Mucosa of stomach (tissue), 1 donor: Measurements from ENCODE around the gene KSR2.

Experiments
- H3K27me3 ChIP-seq: one replicate; pipeline ENCODE4 v1.7.0; 2013; ENCODE audit warnings: mild to moderate bottlenecking, low read length; ENCODE audit not compliant: control insufficient read depth, insufficient read depth
- H3K36me3 ChIP-seq: one replicate; pipeline ENCODE4 v1.7.0; 2013; ENCODE audit warnings: low read length; ENCODE audit not compliant: control insufficient read depth, insufficient read depth
- H3K4me1 ChIP-seq: one replicate; pipeline ENCODE4 v1.7.0; 2013; ENCODE audit warnings: mild to moderate bottlenecking, low read length; ENCODE audit not compliant: control insufficient read depth, insufficient read depth
- H3K4me3 ChIP-seq: one replicate; pipeline ENCODE4 v1.7.0; 2013; ENCODE audit warnings: low read length
- H3K9ac ChIP-seq: one replicate; pipeline ENCODE4 v1.7.0; 2013; ENCODE audit warnings: mild to moderate bottlenecking, low read length, moderate library complexity
- H3K9me3 ChIP-seq: one replicate; pipeline ENCODE4 v1.7.0; 2013; ENCODE audit warnings: mild to moderate bottlenecking, low read length, moderate library complexity; ENCODE audit not compliant: control insufficient read depth
- donor health status: Pancreatic carcinoma.

The KSR2 gene

GRCh38 chr12:117718141-117718540 is 250.6 kb downstream of the KSR2 start:
- Histone ChIP-seq H3K9ac (no peak overlapping the region), H3K9me3 (no peaks in the 10 kb centered on the region), H3K4me1 (no peaks in the 10 kb centered on the region), H3K4me3 (no peak overlapping the region), H3K36me3 (no peaks in the 10 kb centered on the region), H3K27me3 (no peaks in the 10 kb centered on the region)

- Histone ChIP-seq H3K4me3 (no peak overlapping the region), H3K9ac (no peak overlapping the region), H3K36me3 (no peaks in the 10 kb centered on the region), H3K27me3 (no peaks in the 10 kb centered on the region), H3K9me3 (no peaks in the 10 kb centered on the region), H3K4me1 (no peaks in the 10 kb centered on the region)
These were observed 254.6 kb downstream of the KSR2 start for GRCh38 chr12:117714203-117714602.

DNA sequence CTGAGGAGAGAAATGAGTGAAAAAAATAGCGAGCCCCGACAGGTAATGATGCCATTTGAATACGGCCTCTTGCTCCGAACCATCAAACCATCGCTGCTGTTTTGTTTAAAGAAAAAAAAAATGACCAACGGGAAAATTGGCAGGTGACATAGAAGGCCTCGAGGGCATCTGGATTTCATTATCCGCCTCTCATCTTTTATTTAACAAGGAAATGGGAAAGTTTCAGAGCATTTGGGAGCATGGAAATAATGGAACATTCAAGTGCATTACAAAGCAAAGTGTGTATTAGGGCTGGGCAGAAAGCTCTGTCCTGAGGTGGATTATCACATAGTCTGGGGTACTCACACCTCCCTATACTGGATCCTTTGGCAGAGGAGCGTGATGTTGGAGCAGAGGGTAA is 258.7 kb downstream of the KSR2 start:
- Histone ChIP-seq H3K27me3 (no peaks in the 10 kb centered on the region), H3K4me3 (no peak overlapping the region), H3K36me3 (no peaks in the 10 kb centered on the region), H3K9me3 (no peaks in the 10 kb centered on the region), H3K9ac (no peak overlapping the region), H3K4me1 (no peaks in the 10 kb centered on the region)

GRCh38 chr12:117707861-117708260 is 260.9 kb downstream of the KSR2 start:
- no peak overlapping the region for H3K9ac ChIP-seq
- H3K36me3 ChIP-seq: no peaks in the 10 kb centered on the region
- H3K4me1 ChIP-seq: no peaks in the 10 kb centered on the region
- no peaks in the 10 kb centered on the region for H3K9me3 ChIP-seq
- H3K27me3 ChIP-seq: no peaks in the 10 kb centered on the region
- no peak overlapping the region for H3K4me3 ChIP-seq

DNA sequence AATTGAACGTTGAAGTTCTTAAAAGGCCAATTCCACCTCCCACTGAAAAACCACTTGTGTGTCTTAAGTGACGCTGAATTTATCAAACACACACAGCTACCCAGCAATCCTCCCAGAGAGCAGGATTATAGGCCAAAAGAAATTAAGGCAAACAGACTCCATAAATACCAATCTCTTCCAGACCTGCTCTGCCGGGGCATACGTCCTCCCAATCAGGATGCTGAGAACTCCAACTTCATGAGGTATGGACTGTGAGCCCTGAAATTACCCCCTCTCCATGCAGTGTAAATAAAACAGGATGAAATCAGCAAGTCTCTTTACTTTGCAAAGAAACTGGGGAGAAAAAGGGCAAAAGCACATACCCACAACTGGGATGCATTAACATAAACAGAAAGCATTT is 265.2 kb downstream of the KSR2 start:
- H3K9ac ChIP-seq: no peak overlapping the region
- no peaks in the 10 kb centered on the region for H3K4me1 ChIP-seq
- H3K9me3 ChIP-seq: no peaks in the 10 kb centered on the region
- H3K27me3 ChIP-seq: no peaks in the 10 kb centered on the region
- H3K4me3 ChIP-seq: no peak overlapping the region
- H3K36me3 ChIP-seq: no peaks in the 10 kb centered on the region

- Histone ChIP-seq H3K9ac (no peak overlapping the region), H3K9me3 (no peaks in the 10 kb centered on the region), H3K27me3 (no peaks in the 10 kb centered on the region), H3K4me3 (no peak overlapping the region), H3K4me1 (no peaks in the 10 kb centered on the region), H3K36me3 (no peaks in the 10 kb centered on the region)
These were observed 266.0 kb downstream of the KSR2 start for GRCh38 chr12:117702741-117703140.

GRCh38 chr12:117699575-117699974 is 269.2 kb downstream of the KSR2 start:
- Histone ChIP-seq H3K27me3 (no peaks in the 10 kb centered on the region), H3K4me3 (no peak overlapping the region), H3K36me3 (no peaks in the 10 kb centered on the region), H3K9ac (no peak overlapping the region), H3K9me3 (no peaks in the 10 kb centered on the region), H3K4me1 (no peaks in the 10 kb centered on the region)

- no peak overlapping the region for H3K9ac ChIP-seq
- no peak overlapping the region for H3K4me3 ChIP-seq
- H3K4me1 ChIP-seq: no peaks in the 10 kb centered on the region
- no peaks in the 10 kb centered on the region for H3K9me3 ChIP-seq
- H3K27me3 ChIP-seq: no peaks in the 10 kb centered on the region
- no peaks in the 10 kb centered on the region for H3K36me3 ChIP-seq
These were observed 269.7 kb downstream of the KSR2 start for GRCh38 chr12:117699118-117699517.

DNA sequence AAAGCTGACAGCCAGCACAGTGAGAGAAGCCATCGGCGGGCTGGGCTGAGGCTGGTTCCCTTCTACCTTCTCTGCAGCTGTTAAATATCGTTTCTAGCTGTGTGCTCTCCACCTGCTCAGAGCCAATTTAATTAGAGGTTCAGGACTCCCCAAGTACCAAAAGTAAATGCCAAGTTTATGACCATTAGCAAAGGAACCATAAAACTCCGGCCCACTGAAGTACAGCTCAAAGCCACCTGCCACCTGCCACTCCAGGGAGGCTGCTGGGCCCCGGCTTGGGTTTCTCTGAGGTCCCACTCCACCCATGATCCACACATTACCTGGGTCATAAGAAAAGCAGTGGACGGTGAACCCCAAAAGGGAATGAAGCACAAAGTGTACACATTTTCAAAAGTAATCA is 272.8 kb downstream of the KSR2 start:
- Histone ChIP-seq H3K36me3 (no peaks in the 10 kb centered on the region), H3K9ac (no peak overlapping the region), H3K4me3 (no peak overlapping the region), H3K4me1 (no peaks in the 10 kb centered on the region), H3K9me3 (no peaks in the 10 kb centered on the region), H3K27me3 (no peaks in the 10 kb centered on the region)

DNA sequence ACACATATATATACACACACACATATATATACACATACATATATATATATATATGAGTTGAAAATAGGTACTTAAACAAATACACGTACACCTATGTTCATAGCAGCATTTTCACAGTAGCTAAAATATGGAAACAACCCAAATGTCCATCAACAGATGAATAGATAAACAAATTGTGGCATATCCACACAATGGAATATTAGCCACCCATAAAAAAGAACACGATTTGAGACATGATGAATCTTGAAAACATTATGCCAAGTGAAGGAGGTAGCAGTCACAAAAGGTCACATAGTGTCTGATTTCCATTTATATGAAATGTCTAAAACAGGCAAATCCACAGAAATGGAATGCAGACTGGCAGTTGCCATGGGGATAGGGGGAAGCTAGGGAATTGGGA is 276.3 kb downstream of the KSR2 start:
- H3K9ac ChIP-seq: no peak overlapping the region
- no peak overlapping the region for H3K4me3 ChIP-seq
- no peaks in the 10 kb centered on the region for H3K4me1 ChIP-seq
- no peaks in the 10 kb centered on the region for H3K27me3 ChIP-seq
- H3K9me3 ChIP-seq: no peaks in the 10 kb centered on the region
- H3K36me3 ChIP-seq: no peaks in the 10 kb centered on the region

- H3K4me1 ChIP-seq: no peaks in the 10 kb centered on the region
- H3K27me3 ChIP-seq: no peaks in the 10 kb centered on the region
- H3K9me3 ChIP-seq: no peaks in the 10 kb centered on the region
- no peak overlapping the region for H3K9ac ChIP-seq
- H3K36me3 ChIP-seq: no peaks in the 10 kb centered on the region
- no peak overlapping the region for H3K4me3 ChIP-seq
These were observed 278.9 kb downstream of the KSR2 start for GRCh38 chr12:117689857-117690256.

- H3K36me3 ChIP-seq: no peaks in the 10 kb centered on the region
- H3K9ac ChIP-seq: no peak overlapping the region
- H3K9me3 ChIP-seq: no peaks in the 10 kb centered on the region
- no peak overlapping the region for H3K4me3 ChIP-seq
- H3K4me1 ChIP-seq: no peaks in the 10 kb centered on the region
- no peaks in the 10 kb centered on the region for H3K27me3 ChIP-seq
These were observed 280.3 kb downstream of the KSR2 start for GRCh38 chr12:117688446-117688845.

DNA sequence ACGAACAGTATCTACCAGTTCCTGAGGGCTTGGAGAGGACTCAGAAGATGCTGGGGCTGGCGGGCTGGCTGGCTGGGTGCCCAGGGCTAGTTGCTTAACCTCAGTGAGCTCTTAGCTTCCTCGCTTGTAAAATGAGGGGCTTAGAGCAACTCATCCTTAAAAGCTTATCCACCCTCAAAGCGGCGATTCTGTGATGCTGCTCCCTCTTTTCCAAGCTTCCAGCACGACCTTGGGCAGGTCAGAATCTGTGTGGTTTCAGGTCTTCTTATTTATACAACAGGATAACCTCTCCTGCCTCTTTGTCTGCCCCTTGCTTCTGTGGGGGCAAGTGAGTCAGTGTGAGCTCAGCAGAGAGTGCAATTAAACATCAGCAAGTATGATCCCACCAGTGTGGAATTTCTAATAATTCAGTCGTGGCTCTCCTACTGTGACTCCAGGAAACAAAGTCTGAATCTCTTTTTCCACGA is 281.8 kb downstream of the KSR2 start:
- Histone ChIP-seq H3K9ac (no peak overlapping the region), H3K4me3 (no peak overlapping the region), H3K4me1 (no peaks in the 10 kb centered on the region), H3K27me3 (no peaks in the 10 kb centered on the region), H3K36me3 (no peaks in the 10 kb centered on the region), H3K9me3 (no peaks in the 10 kb centered on the region)
